Activated T-cell treated with anti-CD3 and anti-CD28 coated beads, Interleukin-2, amount 50 U/mL, for 4 hours (primary cell): ENCODE results near the gene SMARCC1. TPM values are rescaled to one million over a fixed set of nuclear protein-coding genes. Genes with fewer than 3 reads are reported as not detected.

Experiments
- ATAC-seq, 2 donors: fragments of 200-7000 bp; cut with Tn5 transposase; one replicate each; pipeline ENCODE4 v1.10.0; 2021
- DNase-seq: peaks from one replicate; pipeline ENCODE4 v3.0.0-alpha.2; 2020
- H3K27me3 Mint-ChIP-seq: one replicate; pipeline ENCODE4 v1.8.0; 2021; ENCODE audit warnings: low read depth, mixed read lengths
- H3K36me3 Mint-ChIP-seq: one replicate; pipeline ENCODE4 v1.8.0; 2022; ENCODE audit warnings: mixed read lengths; ENCODE audit not compliant: insufficient read depth
- H3K4me1 Mint-ChIP-seq: one replicate; pipeline ENCODE4 v1.8.0; 2021; ENCODE audit warnings: low read depth, mixed read lengths
- H3K4me3 Mint-ChIP-seq: one replicate; pipeline ENCODE4 v1.8.0; 2021; ENCODE audit warnings: mild to moderate bottlenecking, moderate library complexity, mixed read lengths
- H3K9me3 Mint-ChIP-seq: one replicate; pipeline ENCODE4 v1.8.0; 2021; ENCODE audit warnings: mixed read lengths
- total RNA-seq, 3 donors: library from RNA; stranded (reverse); gene quantifications; one replicate each; pipeline ENCODE4 v1.2.1, GENCODE V29; 2021

The SMARCC1 gene
- total RNA-seq, 3 donors from 2014 or later, result 105 to 125 (median 106) TPM

GRCh38 chr3:47586746-47587145 lies 194.9 kb downstream of the SMARCC1 start:
- DNase-seq, result no peak
- no peaks in the 10 kb centered on the region for H3K9me3 Mint-ChIP-seq
- H3K4me3 Mint-ChIP-seq, result no peak overlapping the region
- no peaks in the 10 kb centered on the region for H3K4me1 Mint-ChIP-seq
- no peaks in the 10 kb centered on the region for H3K27me3 Mint-ChIP-seq
- H3K36me3 Mint-ChIP-seq, result peaks cover 38% of the 10 kb centered on the region
- no peak for ATAC-seq

- H3K4me1 Mint-ChIP-seq, result peaks cover 2% of the 10 kb centered on the region
Observed at GRCh38 chr3:47583320-47584075, 198.2 kb downstream of the SMARCC1 start.

GRCh38 chr3:47581835-47582234 lies 199.9 kb downstream of the SMARCC1 start:
- no peak for DNase-seq

More at GRCh38 chr3:47583320-47584075, 198.2 kb downstream of the SMARCC1 start:
- Mint-ChIP-seq H3K27me3 (peaks cover 8% of the 10 kb centered on the region), H3K36me3 (peaks cover 18% of the 10 kb centered on the region), H3K9me3 (no peaks in the 10 kb centered on the region), H3K4me3 (no peak overlapping the region)
- no peak for ATAC-seq
- no peak for DNase-seq

GRCh38 chr3:47581422-47581821 lies 200.3 kb downstream of the SMARCC1 start:
- DNase-seq, result no peak
- Mint-ChIP-seq H3K36me3 (peaks cover 8% of the 10 kb centered on the region), H3K9me3 (no peaks in the 10 kb centered on the region), H3K27me3 (peaks cover 12% of the 10 kb centered on the region), H3K4me1 (peaks cover 2% of the 10 kb centered on the region), H3K4me3 (no peak overlapping the region)
- ATAC-seq, result no peak

More at GRCh38 chr3:47581835-47582234, 199.9 kb downstream of the SMARCC1 start:
- Mint-ChIP-seq H3K9me3 (no peaks in the 10 kb centered on the region), H3K36me3 (peaks cover 11% of the 10 kb centered on the region), H3K27me3 (peaks cover 12% of the 10 kb centered on the region), H3K4me1 (peaks cover 2% of the 10 kb centered on the region), H3K4me3 (no peak overlapping the region)
- ATAC-seq, result no peak

- no peak for ATAC-seq
Observed at GRCh38 chr3:47580481-47580880, 201.2 kb downstream of the SMARCC1 start.

GRCh38 chr3:47579875-47580274 lies 201.8 kb downstream of the SMARCC1 start:
- Mint-ChIP-seq H3K27me3 (peaks cover 21% of the 10 kb centered on the region), H3K4me3 (peak overlapping the region; percentile 52), H3K4me1 (peaks cover 2% of the 10 kb centered on the region), H3K36me3 (no peaks in the 10 kb centered on the region), H3K9me3 (no peaks in the 10 kb centered on the region)
- ATAC-seq (no peak), DNase-seq (no peak)

More at GRCh38 chr3:47580481-47580880, 201.2 kb downstream of the SMARCC1 start:
- H3K36me3 Mint-ChIP-seq, result peaks cover 4% of the 10 kb centered on the region
- DNase-seq, result no peak
- peaks cover 19% of the 10 kb centered on the region for H3K27me3 Mint-ChIP-seq
- H3K4me1 Mint-ChIP-seq, result peaks cover 2% of the 10 kb centered on the region
- no peak overlapping the region for H3K4me3 Mint-ChIP-seq
- no peaks in the 10 kb centered on the region for H3K9me3 Mint-ChIP-seq

GRCh38 chr3:47578691-47579632 lies 202.7 kb downstream of the SMARCC1 start, which contains the start of gene CSPG5:
TSS of gene CSPG5 (minus strand) at chr3:47578865. CDS start at chr3:47578693, 172 bp downstream.
- Mint-ChIP-seq H3K36me3 (no peaks in the 10 kb centered on the region), H3K4me1 (peaks cover 2% of the 10 kb centered on the region), H3K9me3 (no peaks in the 10 kb centered on the region), H3K4me3 (peak within 1 kb of the TSS; percentile 52), H3K27me3 (peaks cover 22% of the 10 kb centered on the region)
- peak; percentile 77 to 81 for ATAC-seq
- DNase-seq, result no peak

- Mint-ChIP-seq H3K27me3 (peaks cover 25% of the 10 kb centered on the region), H3K4me1 (peaks cover 2% of the 10 kb centered on the region), H3K4me3 (peak overlapping the region; percentile 50), H3K36me3 (no peaks in the 10 kb centered on the region), H3K9me3 (no peaks in the 10 kb centered on the region)
- DNase-seq, result peak; percentile 22
- peak; percentile 74 to 76 for ATAC-seq
Observed at GRCh38 chr3:47578119-47578632, 203.5 kb downstream of the SMARCC1 start.

GRCh38 chr3:47577583-47578118 lies 204.0 kb downstream of the SMARCC1 start:
- peak; percentile 24 to 29 for ATAC-seq
- no peaks in the 10 kb centered on the region for H3K36me3 Mint-ChIP-seq
- no peaks in the 10 kb centered on the region for H3K9me3 Mint-ChIP-seq
- H3K4me1 Mint-ChIP-seq, result peaks cover 2% of the 10 kb centered on the region
- DNase-seq, result no peak
- peaks cover 28% of the 10 kb centered on the region for H3K27me3 Mint-ChIP-seq
- H3K4me3 Mint-ChIP-seq, result peak overlapping the region; percentile 50

GRCh38 chr3:47573190-47574172 lies 208.2 kb downstream of the SMARCC1 start:
- Mint-ChIP-seq H3K36me3 (no peaks in the 10 kb centered on the region), H3K4me3 (no peak overlapping the region), H3K9me3 (no peaks in the 10 kb centered on the region), H3K27me3 (peaks cover 26% of the 10 kb centered on the region), H3K4me1 (no peaks in the 10 kb centered on the region)
- no peak for DNase-seq
- no peak for ATAC-seq

GRCh38 chr3:47571391-47572175 lies 210.1 kb downstream of the SMARCC1 start:
- ATAC-seq, result no peak
- H3K27me3 Mint-ChIP-seq, result peaks cover 22% of the 10 kb centered on the region

GRCh38 chr3:47568901-47569300 lies 212.8 kb downstream of the SMARCC1 start:
- ATAC-seq (no peak), DNase-seq (no peak)
- no peaks in the 10 kb centered on the region for H3K9me3 Mint-ChIP-seq
- H3K4me1 Mint-ChIP-seq, result no peaks in the 10 kb centered on the region
- no peaks in the 10 kb centered on the region for H3K36me3 Mint-ChIP-seq
- no peak overlapping the region for H3K4me3 Mint-ChIP-seq
- peaks cover 11% of the 10 kb centered on the region for H3K27me3 Mint-ChIP-seq

More at GRCh38 chr3:47571391-47572175, 210.1 kb downstream of the SMARCC1 start:
- no peaks in the 10 kb centered on the region for H3K36me3 Mint-ChIP-seq
- no peak for DNase-seq
- no peaks in the 10 kb centered on the region for H3K4me1 Mint-ChIP-seq
- no peak overlapping the region for H3K4me3 Mint-ChIP-seq
- no peaks in the 10 kb centered on the region for H3K9me3 Mint-ChIP-seq
